Ovary (tissue), 3 donors: ENCODE results near the gene NXT2.

Experiments used
- CTCF ChIP-seq, 3 donors: fragments of 450-650 bp in 2 of 3; fragments of 200-600 bp in 1 of 3; IDR thresholded peaks; one replicate each; pipeline versions ENCODE4 v1.5.1 to v1.8.0; 2016 to 2022; ENCODE audit warnings: antibody characterized with exemption in 3 of 3, mild to moderate bottlenecking in 1 of 3
- POLR2A ChIP-seq: fragments of 450-650 bp; IDR thresholded peaks from one replicate; pipeline ENCODE4 v1.6.1; 2017; ENCODE audit warnings: antibody characterized with exemption, mild to moderate bottlenecking, moderate library complexity
- donor health status: DM: no; HTN: no; CAD: no.

GRCh38 chrX:109578916-109579315 lies 42.3 kb downstream of the NXT2 start:
- TF ChIP-seq CTCF (IDR thresholded peaks at IDR 0.05) (no peak), POLR2A (no peak)
